Fibroblast of lung (primary cell): ENCODE results near the gene SNRNP40.

Experiments used
- CTCF ChIP-seq, 2 donors: IDR thresholded peaks in 1 of 2; conservative IDR thresholded peaks in 1 of 2; 1 replicate in 1 of 2; 2 replicates in 1 of 2; pipeline ENCODE4 v1.5.1; 2011 to 2012; ENCODE audit warnings: low read length in 2 of 2, control low read depth in 1 of 2, inconsistent platforms in 1 of 2, low read depth in 1 of 2, mild to moderate bottlenecking in 1 of 2
- EZH2 ChIP-seq: IDR thresholded peaks from 2 replicates; pipeline ENCODE4 v1.5.1; 2012; ENCODE audit warnings: low read length, control low read depth, mild to moderate bottlenecking; ENCODE audit errors: missing control alignments

DNA sequence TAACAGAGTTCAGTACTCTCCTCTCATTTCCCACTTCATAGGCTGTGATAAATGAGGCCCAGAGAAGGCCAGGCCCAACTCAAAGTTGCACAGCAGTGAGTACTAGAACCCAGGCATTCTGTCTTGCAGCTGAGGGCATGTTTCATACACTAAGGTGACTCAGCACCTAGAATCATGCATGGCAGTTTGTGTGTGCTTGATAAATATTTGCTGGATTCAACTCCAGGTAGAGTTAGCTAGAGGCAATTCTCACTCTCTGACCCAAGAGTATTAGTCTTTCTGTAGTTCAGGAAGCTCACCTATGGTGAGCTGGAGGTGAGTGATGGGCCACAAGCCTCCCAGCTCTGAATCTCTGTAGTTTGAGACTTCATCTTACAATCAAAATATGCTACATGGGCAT is 67.6 kb downstream of the SNRNP40 start:
- TF ChIP-seq CTCF (conservative IDR thresholded peaks at IDR 0.05 in 1 of 2, IDR thresholded peaks at IDR 0.05 in 1 of 2; ENCODE audit: low read depth in 1 of 2, low read length in 2 of 2) (no peak), EZH2 (no peak)
